Keratinocyte (primary cell): ENCODE measurements around the gene CUL2. TPM values are rescaled to one million over a fixed set of nuclear protein-coding genes. Genes with fewer than 3 reads are reported as not detected.
A peak's percentile ranks its signal among the peaks of the same experiment; 100 is the strongest.

Experiments used
- DNase-seq: peaks from one replicate; pipeline ENCODE4 v3.0.0-alpha.2; 2011; ENCODE audit warnings: low read depth, missing footprints, low spot score
- FAIRE-seq: peaks from 2 replicates; lab custom pipeline; 2011; peaks lifted over from hg19 to GRCh38; lab: Jason Lieb, UNC
- H2AFZ ChIP-seq: 2 replicates; pipeline ENCODE4 v1.6.0; 2012; ENCODE audit warnings: low read length, control low read depth, inconsistent platforms; ENCODE audit not compliant: control insufficient read depth
- H3K27ac ChIP-seq: 2 replicates; pipeline ENCODE4 v1.5.1; 2011; ENCODE audit warnings: low read length; ENCODE audit not compliant: control insufficient read depth, insufficient read depth
- H3K27me3 ChIP-seq: 3 replicates; pipeline ENCODE4 v1.6.0; 2011; ENCODE audit warnings: low read length; ENCODE audit not compliant: control insufficient read depth, insufficient read depth; ENCODE audit errors: extremely low read depth
- H3K36me3 ChIP-seq, 2 experiments: 2 replicates in 1 of 2; 3 replicates in 1 of 2; pipeline ENCODE4 v1.5.1; 2011; ENCODE audit warnings: low read length in 2 of 2, mild to moderate bottlenecking in 1 of 2; ENCODE audit not compliant: control insufficient read depth in 2 of 2, insufficient read depth in 2 of 2; ENCODE audit errors: extremely low read depth in 1 of 2
- H3K4me1 ChIP-seq: 3 replicates; pipeline ENCODE4 v1.5.1; 2011; ENCODE audit warnings: low read length; ENCODE audit not compliant: control insufficient read depth, insufficient read depth; ENCODE audit errors: extremely low read depth
- H3K4me2 ChIP-seq: 3 replicates; pipeline ENCODE4 v1.6.0; 2011; ENCODE audit warnings: low read depth, low read length; ENCODE audit not compliant: control insufficient read depth, insufficient read depth; ENCODE audit errors: extremely low read depth
- H3K4me3 ChIP-seq, 3 experiments: fragments of 200-600 bp in 1 of 3; sonication (generic) in 1 of 3; 2 replicates in 2 of 3; 3 replicates in 1 of 3; pipeline ENCODE4 v1.5.1; 2011 to 2016; ENCODE audit warnings: low read length in 3 of 3, mild to moderate bottlenecking in 3 of 3, control low read depth in 2 of 3, inconsistent platforms in 1 of 3, low read depth in 1 of 3, mixed read lengths in 1 of 3, mixed run types in 1 of 3, moderate library complexity in 1 of 3; ENCODE audit not compliant: control insufficient read depth in 2 of 3, insufficient read depth in 2 of 3; ENCODE audit errors: extremely low read depth in 1 of 3
- H3K79me2 ChIP-seq: 2 replicates; pipeline ENCODE4 v1.6.0; 2012; ENCODE audit warnings: low read length; ENCODE audit not compliant: control insufficient read depth, insufficient read depth
- H3K9ac ChIP-seq: 3 replicates; pipeline ENCODE4 v1.6.0; 2011; ENCODE audit warnings: low read length; ENCODE audit not compliant: control insufficient read depth, insufficient read depth; ENCODE audit errors: extremely low read depth
- H3K9me1 ChIP-seq: 3 replicates; pipeline ENCODE4 v1.6.0; 2011; ENCODE audit warnings: low read length; ENCODE audit not compliant: control insufficient read depth, insufficient read depth; ENCODE audit errors: extremely low read depth
- H3K9me3 ChIP-seq: 2 replicates; pipeline ENCODE4 v1.5.1; 2012; ENCODE audit warnings: low read depth, low read length; ENCODE audit not compliant: control insufficient read depth
- H4K20me1 ChIP-seq: 3 replicates; pipeline ENCODE4 v1.6.0; 2011; ENCODE audit warnings: low read length; ENCODE audit not compliant: control insufficient read depth, insufficient read depth; ENCODE audit errors: extremely low read depth
- CTCF ChIP-seq, 3 experiments: IDR thresholded peaks in 1 of 3; conservative IDR thresholded peaks in 1 of 3; optimal IDR thresholded peaks in 1 of 3; 2 replicates in 2 of 3; 3 replicates in 1 of 3; pipeline versions ENCODE3 to v1.5.1; 2011; ENCODE audit warnings: low read length in 3 of 3, mild to moderate bottlenecking in 3 of 3, moderate library complexity in 2 of 3, control low read depth in 1 of 3, inconsistent platforms in 1 of 3; ENCODE audit not compliant: insufficient read depth in 2 of 3; ENCODE audit errors: extremely low read depth in 1 of 3
- EZH2 ChIP-seq: IDR thresholded peaks from one replicate; pipeline ENCODE4 v1.6.1; 2012; ENCODE audit warnings: inconsistent platforms, mild to moderate bottlenecking, low read length, moderate library complexity
- dilution Hi-C: fragments of 300-500 bp; cut with MboI; formaldehyde crosslinking; loops from one replicate; pipeline ENCODE4 v1.7.0; 2020; ENCODE audit warnings: low sequenced_read_pairs; ENCODE audit not compliant: extremely low pct_ligation_motif_present
- polyA plus RNA-seq, 5 experiments: library from polyadenylated mRNA; depleted of rRNA in 3 of 5; stranded (reverse) in 3 of 5; stranded (forward) in 1 of 5; unstranded in 1 of 5; fragments of >200 nt; gene quantifications; 1 replicate in 1 of 5; 2 replicates in 3 of 5; 3 replicates in 1 of 5; pipeline versions ENCODE4 v1.2.1 to v1.2.3, GENCODE V29; 2011 to 2012; ENCODE audit warnings: missing spikeins in 2 of 5, low read depth in 1 of 5, low replicate concordance in 1 of 5

CUL2 gene
- polyA plus RNA-seq, 1 donor (not counting 4 experiments of a cell fraction or from before 2014, with no cell fraction given) = 39.7 TPM

- H3K4me2 ChIP-seq = no peak overlapping the region
- no peaks in the 10 kb centered on the region for H3K36me3 ChIP-seq
- TF ChIP-seq EZH2 (no peak), CTCF (optimal IDR thresholded peaks at IDR 0.05 in 1 of 3, IDR thresholded peaks at IDR 0.05 in 1 of 3, conservative IDR thresholded peaks at IDR 0.05 in 1 of 3; ENCODE audit: extremely low read depth in 1 of 3, insufficient read depth in 2 of 3, low read length in 3 of 3) (peak; percentile 7 to 55 (median 11))
- H3K4me3 ChIP-seq = no peak overlapping the region
- H2AFZ ChIP-seq = no peak overlapping the region
- no peak overlapping the region for H3K27ac ChIP-seq
- no peaks in the 10 kb centered on the region for H3K79me2 ChIP-seq
- peaks cover 18% of the 10 kb centered on the region for H3K4me1 ChIP-seq
- dilution Hi-C loops = no loop called here
- H3K27me3 ChIP-seq = no peaks in the 10 kb centered on the region
- H3K9me3 ChIP-seq = no peaks in the 10 kb centered on the region
- DNase-seq (no peak), FAIRE-seq (no peak)
- H3K9me1 ChIP-seq = no peaks in the 10 kb centered on the region
- H3K9ac ChIP-seq = no peak overlapping the region
- no peaks in the 10 kb centered on the region for H4K20me1 ChIP-seq
Measured at GRCh38 chr10:34985823-34986222, 104.3 kb downstream of the CUL2 start.

GRCh38 chr10:34985146-34985545 is 105.0 kb downstream of the CUL2 start:
- FAIRE-seq (no peak), DNase-seq (no peak)
- Histone ChIP-seq H3K79me2 (no peaks in the 10 kb centered on the region), H3K4me2 (no peak overlapping the region), H3K36me3 (no peaks in the 10 kb centered on the region), H3K4me1 (peaks cover 18% of the 10 kb centered on the region), H3K9ac (no peak overlapping the region), H3K27me3 (no peaks in the 10 kb centered on the region), H3K9me1 (no peaks in the 10 kb centered on the region), H3K9me3 (no peaks in the 10 kb centered on the region), H4K20me1 (no peaks in the 10 kb centered on the region), H3K27ac (no peak overlapping the region), H3K4me3 (no peak overlapping the region), H2AFZ (no peak overlapping the region)
- TF ChIP-seq CTCF (optimal IDR thresholded peaks at IDR 0.05 in 1 of 3, IDR thresholded peaks at IDR 0.05 in 1 of 3, conservative IDR thresholded peaks at IDR 0.05 in 1 of 3; ENCODE audit: extremely low read depth in 1 of 3, insufficient read depth in 2 of 3, low read length in 3 of 3) (no peak), EZH2 (no peak)
- dilution Hi-C loops = no loop called here
